IMR-90 (cell line): ENCODE measurements around the gene MNT. TPM values are rescaled to one million over a fixed set of nuclear protein-coding genes. Genes with fewer than 3 reads are reported as not detected.

ENCODE experiments used
- ATAC-seq: fragments of 200-7000 bp; cut with Tn5 transposase; 2 replicates; pipeline ENCODE4 v1.9.1; 2020; ENCODE audit warnings: low read depth, mild to moderate bottlenecking, moderate library complexity
- BruUV-seq: library from RNA; stranded (reverse); fragments of 400-500 nt; replicated peaks from 2 replicates; lab custom pipeline; 2021; lab: Mats Ljungman, UMichigan
- CTCF ChIA-PET: fragments of 300-600 bp; formaldehyde crosslinking; extraction: SDS; loops from one replicate; lab custom pipeline; 2021; ENCODE audit warnings: antibody characterized with exemption; lab: Yijun Ruan, JAX
- POLR2A ChIA-PET: fragments of 300-600 bp; sonication (Branson Sonifier 250); formaldehyde crosslinking; loops from one replicate; lab custom pipeline; 2022; ENCODE audit warnings: antibody characterized with exemption; ENCODE audit not compliant: unreplicated experiment; lab: Charles Lee
- DNase-seq: peaks from one replicate; pipeline ENCODE4 v3.0.0; 2013
- H2AFZ ChIP-seq: replicated peaks from 2 replicates; pipeline ENCODE3; 2013; ENCODE audit warnings: low read length, mild to moderate bottlenecking; ENCODE audit not compliant: poor library complexity
- H2AK5ac ChIP-seq: 2 replicates; pipeline ENCODE4 v1.6.1; 2013; ENCODE audit warnings: low read depth, low read length, inconsistent platforms
- H2AK9ac ChIP-seq: replicated peaks from 2 replicates; pipeline ENCODE3; 2013; ENCODE audit warnings: mild to moderate bottlenecking, low read depth, low read length, moderate library complexity; ENCODE audit not compliant: poor library complexity
- H2BK120ac ChIP-seq: 2 replicates; pipeline ENCODE4 v1.6.1; 2013; ENCODE audit warnings: low read depth, low read length, inconsistent platforms
- H2BK15ac ChIP-seq: 3 replicates; pipeline ENCODE4 v1.6.1; 2013; ENCODE audit warnings: low read depth, low read length, inconsistent platforms
- H2BK20ac ChIP-seq: 2 replicates; pipeline ENCODE4 v1.6.1; 2013; ENCODE audit warnings: low read depth, mild to moderate bottlenecking, inconsistent platforms, low read length, moderate library complexity
- H2BK5ac ChIP-seq: 2 replicates; pipeline ENCODE4 v1.6.1; 2013; ENCODE audit warnings: mild to moderate bottlenecking, low read depth, low read length, inconsistent platforms; ENCODE audit not compliant: poor library complexity, severe bottlenecking
- H3K14ac ChIP-seq: replicated peaks from 2 replicates; pipeline ENCODE4 v1.6.1; 2013; ENCODE audit warnings: low read depth, low read length, inconsistent platforms
- H3K18ac ChIP-seq: 2 replicates; pipeline ENCODE4 v1.6.1; 2013; ENCODE audit warnings: low read depth, low read length, control low read depth
- H3K23ac ChIP-seq: 2 replicates; pipeline ENCODE4 v1.6.1; 2013; ENCODE audit warnings: low read depth, low read length, inconsistent platforms
- H3K27ac ChIP-seq: 2 replicates; pipeline ENCODE4 v1.5.1; 2013; ENCODE audit warnings: mild to moderate bottlenecking, control low read depth, low read length; ENCODE audit not compliant: insufficient read depth
- H3K27me3 ChIP-seq: 2 replicates; pipeline ENCODE4 v1.6.1; 2013; ENCODE audit warnings: low read length; ENCODE audit not compliant: control insufficient read depth, insufficient read depth
- H3K36me3 ChIP-seq: 2 replicates; pipeline ENCODE4 v1.6.1; 2013; ENCODE audit warnings: low read length, mixed read lengths; ENCODE audit not compliant: control insufficient read depth, insufficient read depth
- H3K4ac ChIP-seq: 2 replicates; pipeline ENCODE4 v1.6.1; 2013; ENCODE audit warnings: low read depth, low read length, inconsistent platforms
- H3K4me1 ChIP-seq: 2 replicates; pipeline ENCODE4 v1.6.1; 2013; ENCODE audit warnings: low read length, mixed read lengths; ENCODE audit not compliant: control insufficient read depth, insufficient read depth
- H3K4me2 ChIP-seq: 2 replicates; pipeline ENCODE4 v1.6.1; 2013; ENCODE audit warnings: low read depth, mild to moderate bottlenecking, control low read depth, low read length, moderate library complexity
- H3K4me3 ChIP-seq: 2 replicates; pipeline ENCODE4 v1.5.1; 2013; ENCODE audit warnings: low read depth, mild to moderate bottlenecking, control low read depth, low read length, moderate library complexity; ENCODE audit not compliant: insufficient read depth
- H3K56ac ChIP-seq: 2 replicates; pipeline ENCODE4 v1.6.1; 2013; ENCODE audit warnings: low read length, inconsistent platforms; ENCODE audit not compliant: insufficient read depth; ENCODE audit errors: extremely low read depth
- H3K79me1 ChIP-seq, 2 experiments: 2 replicates each; pipeline ENCODE4 v1.6.1; 2013; ENCODE audit warnings: low read length in 2 of 2, inconsistent platforms in 1 of 2, low read depth in 1 of 2
- H3K9ac ChIP-seq: 2 replicates; pipeline ENCODE4 v1.6.1; 2013; ENCODE audit warnings: low read depth, low read length, control low read depth
- H3K9me1 ChIP-seq: 2 replicates; pipeline ENCODE4 v1.6.1; 2013; ENCODE audit warnings: low read length, inconsistent platforms; ENCODE audit not compliant: insufficient read depth
- H3K9me3 ChIP-seq: 2 replicates; pipeline ENCODE4 v1.6.1; 2013; ENCODE audit warnings: low read length; ENCODE audit not compliant: control insufficient read depth, insufficient read depth
- H4K20me1 ChIP-seq: 2 replicates; pipeline ENCODE4 v1.6.1; 2013; ENCODE audit warnings: low read length, inconsistent platforms; ENCODE audit not compliant: insufficient read depth
- H4K5ac ChIP-seq: 2 replicates; pipeline ENCODE4 v1.6.1; 2013; ENCODE audit warnings: mild to moderate bottlenecking, low read depth, low read length, control low read depth
- H4K8ac ChIP-seq, 2 experiments: 2 replicates each; pipeline ENCODE4 v1.6.1; 2013; ENCODE audit warnings: low read depth in 2 of 2, low read length in 2 of 2, control low read depth in 1 of 2, inconsistent platforms in 1 of 2
- H4K91ac ChIP-seq: 2 replicates; pipeline ENCODE4 v1.6.1; 2013; ENCODE audit warnings: low read depth, low read length, inconsistent platforms; ENCODE audit not compliant: insufficient read depth
- BHLHE40 ChIP-seq: fragments of 150-350 bp; IDR thresholded peaks from 2 replicates; pipeline ENCODE4 v1.6.1; 2016; ENCODE audit warnings: mild to moderate bottlenecking, low read depth, low read length
- CEBPB ChIP-seq: IDR thresholded peaks from 2 replicates; pipeline ENCODE4 v1.6.1; 2012; ENCODE audit warnings: low read depth, low read length, improper control_type of control experiment
- CHD1 ChIP-seq: IDR thresholded peaks from 2 replicates; pipeline ENCODE4 v1.6.1; 2012; ENCODE audit warnings: low read depth, low read length, improper control_type of control experiment
- FOS ChIP-seq: fragments of 150-350 bp; IDR thresholded peaks from 2 replicates; pipeline ENCODE4 v1.6.1; 2016; ENCODE audit warnings: low read depth, low read length
- MAFK ChIP-seq: IDR thresholded peaks from 2 replicates; pipeline ENCODE4 v1.6.1; 2012; ENCODE audit warnings: low read depth, low read length, improper control_type of control experiment
- MAZ ChIP-seq: IDR thresholded peaks from 2 replicates; pipeline ENCODE4 v1.6.1; 2012; ENCODE audit warnings: low read depth, mild to moderate bottlenecking, low read length, improper control_type of control experiment, moderate library complexity, borderline replicate concordance
- MXI1 ChIP-seq: IDR thresholded peaks from 2 replicates; pipeline ENCODE4 v1.6.1; 2012; ENCODE audit warnings: low read depth, mild to moderate bottlenecking, low read length, moderate library complexity, borderline replicate concordance
- NFE2L2 ChIP-seq: fragments of 150-350 bp; IDR thresholded peaks from 2 replicates; pipeline ENCODE4 v1.6.1; 2016; ENCODE audit warnings: low read depth, mild to moderate bottlenecking, low read length
- POLR2A ChIP-seq: IDR thresholded peaks from 2 replicates; pipeline ENCODE4 v1.6.1; 2012; ENCODE audit warnings: mild to moderate bottlenecking, low read depth, low read length
- RAD21 ChIP-seq: IDR thresholded peaks from 2 replicates; pipeline ENCODE4 v1.6.1; 2012; ENCODE audit warnings: low read length, improper control_type of control experiment
- RCOR1 ChIP-seq: IDR thresholded peaks from 2 replicates; pipeline ENCODE4 v1.6.1; 2012; ENCODE audit warnings: mild to moderate bottlenecking, low read length, improper control_type of control experiment; ENCODE audit not compliant: insufficient replicate concordance
- RFX5 ChIP-seq: IDR thresholded peaks from 2 replicates; pipeline ENCODE4 v1.8.0; 2012; ENCODE audit warnings: low read depth, mild to moderate bottlenecking, low read length, moderate library complexity
- SMC3 ChIP-seq: fragments of 150-350 bp; IDR thresholded peaks from 2 replicates; pipeline ENCODE4 v1.6.1; 2016; ENCODE audit warnings: low read depth, mild to moderate bottlenecking, antibody characterized with exemption, low read length, moderate library complexity
- USF2 ChIP-seq: fragments of 150-350 bp; IDR thresholded peaks from 2 replicates; pipeline ENCODE4 v1.6.1; 2017; ENCODE audit warnings: mild to moderate bottlenecking, antibody characterized with exemption, low read length, low read depth
- WGBS, 2 experiments: methylation state at CpG; one replicate each; pipeline versions ENCODE4 v1.1.5 to v1.1.7; 2013; ENCODE audit warnings: missing lambda C conversion rate in 2 of 2; ENCODE audit not compliant: insufficient read length in 1 of 2; ENCODE audit errors: extremely low coverage in 2 of 2; 5-methylcytosine and 5-hydroxymethylcytosine counted together
- dilution Hi-C: fragments of 300-500 bp; cut with HindIII; formaldehyde crosslinking; loops from one replicate; pipeline ENCODE4 v1.14.3; 2018; ENCODE audit warnings: low sequenced_read_pairs; ENCODE audit not compliant: unreplicated experiment
- in situ Hi-C: fragments of 300-500 bp; cut with MboI; formaldehyde crosslinking; loops from 3 replicates; pipeline ENCODE4 v1.14.3; 2019; ENCODE audit warnings: low sequenced_read_pairs, inconsistent platforms, mixed read lengths
- intact Hi-C: fragments of 100-400 bp; cut with micrococcal nuclease; formaldehyde crosslinking; loops from 2 replicates; pipeline ENCODE4 v1.10.0; 2022
- polyA plus RNA-seq, 3 experiments: library from polyadenylated mRNA; depleted of rRNA; stranded (reverse); fragments of >200 nt; gene quantifications; 2 replicates each; pipeline ENCODE4 v1.2.3, GENCODE V29; 2012; ENCODE audit warnings: low replicate concordance in 1 of 3
- total RNA-seq: library from RNA; depleted of rRNA; stranded (reverse); fragments of >200 nt; gene quantifications from 2 replicates; pipeline ENCODE4 v1.2.3, GENCODE V29; 2012
- TF ChIP-seq, protein P1 (sequence below): fragments of 150-350 bp; IDR thresholded peaks from 2 replicates; pipeline ENCODE4 v1.6.1; 2016; ENCODE audit warnings: low read depth, mild to moderate bottlenecking, low read length, moderate library complexity, borderline replicate concordance

The MNT gene
- total and polyA plus RNA-seq, 2 of the 4 experiments (the other 2 are of a cell fraction) = 1.4 to 8.3 TPM

DNA sequence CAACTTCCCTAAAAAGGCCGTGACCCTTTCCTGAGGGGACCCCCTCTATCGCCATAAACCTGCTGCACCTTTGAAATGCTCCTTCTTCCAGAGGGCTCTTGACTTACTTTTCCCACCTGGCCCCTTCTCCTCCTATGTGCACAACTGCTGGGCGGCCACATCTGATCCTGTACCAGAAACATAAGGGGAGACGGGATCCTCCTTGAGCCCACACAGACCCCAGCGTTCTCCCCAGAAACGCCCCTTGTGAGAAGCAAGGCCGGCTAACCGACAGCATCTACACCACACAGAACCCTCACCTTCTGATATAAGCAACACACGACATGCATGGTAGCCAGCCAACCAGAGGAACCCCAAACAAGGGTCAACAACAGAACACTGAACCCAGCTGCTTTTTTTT is 14.2 kb upstream of the MNT start (continued):
- no peak for TF ChIP-seq NFE2L2
- no peak for TF ChIP-seq SMC3
- no peak for TF ChIP-seq MXI1

- H2AK5ac ChIP-seq = peak overlapping the region; percentile 34; the same call in 1 of the 2 replicates
- H4K5ac ChIP-seq = no peak overlapping the region
- H2BK120ac ChIP-seq = no peak overlapping the region
- H2AFZ ChIP-seq = no peak overlapping the region
- no peak overlapping the region for H4K8ac ChIP-seq
- H2BK20ac ChIP-seq = no peak overlapping the region
- H3K36me3 ChIP-seq = peaks cover 9% of the 10 kb centered on the region
- no peak overlapping the region for H3K4ac ChIP-seq
- H3K79me1 ChIP-seq = peaks cover 4 to 28% of the 10 kb centered on the region in 2 experiments; a peak in 3 of 4 replicates
- H2AK9ac ChIP-seq = no peak overlapping the region
- CTCF ChIA-PET = interaction anchor here (2.0 to 4.9 kb wide), 3 partner anchors 9 to 32 kb away, joined by 8 to 64 read pairs (median 10); no protein-coding TSS in a partner anchor
- 96% methylated on average over 17 of the region's 22 CpGs; no CpG with 5 or more reads in 1 of the 2 experiments for WGBS, 2 experiments
- ATAC-seq (no peak), DNase-seq (no peak)
- no peak overlapping the region for H2BK5ac ChIP-seq
- H3K27ac ChIP-seq = no peak overlapping the region
- no peaks in the 10 kb centered on the region for H3K9me3 ChIP-seq
- H3K9me1 ChIP-seq = no peaks in the 10 kb centered on the region; the same call in 1 of the 2 replicates
- dilution Hi-C loops = no loop called here
- in situ Hi-C loops = loop anchor here (5.0 kb wide), 1 partner anchor 37 kb away; no protein-coding TSS in a partner anchor
- no TSS peak for BruUV-seq
- H2BK15ac ChIP-seq = no peak overlapping the region
- H3K4me1 ChIP-seq = peaks cover 15% of the 10 kb centered on the region
- intact Hi-C loops = no loop called here
- no peak overlapping the region for H3K23ac ChIP-seq
- H3K9ac ChIP-seq = no peak overlapping the region
- POLR2A ChIA-PET = no interaction called here
- H3K4me2 ChIP-seq = no peak overlapping the region
- H3K56ac ChIP-seq = no peak overlapping the region
- H4K91ac ChIP-seq = no peak overlapping the region
- no peak overlapping the region for H3K18ac ChIP-seq
- no peak overlapping the region for H3K4me3 ChIP-seq
- H3K27me3 ChIP-seq = no peaks in the 10 kb centered on the region
- no peak overlapping the region for H3K14ac ChIP-seq
- no peaks in the 10 kb centered on the region for H4K20me1 ChIP-seq
- TF ChIP-seq BHLHE40 = no peak
- TF ChIP-seq SMC3 = no peak
- TF ChIP-seq FOS = no peak
- TF ChIP-seq NFE2L2 = no peak
- no peak for TF ChIP-seq RCOR1
- TF ChIP-seq CEBPB = no peak
- TF ChIP-seq USF2 = no peak
- no peak for TF ChIP-seq RFX5
- TF ChIP-seq RAD21 = no peak
- no peak for TF ChIP-seq MAZ
- TF ChIP-seq MXI1 = no peak
- TF ChIP-seq POLR2A = no peak
- TF ChIP-seq MAFK = no peak
- TF ChIP-seq CHD1 = no peak
- TF ChIP-seq, protein P1, sequence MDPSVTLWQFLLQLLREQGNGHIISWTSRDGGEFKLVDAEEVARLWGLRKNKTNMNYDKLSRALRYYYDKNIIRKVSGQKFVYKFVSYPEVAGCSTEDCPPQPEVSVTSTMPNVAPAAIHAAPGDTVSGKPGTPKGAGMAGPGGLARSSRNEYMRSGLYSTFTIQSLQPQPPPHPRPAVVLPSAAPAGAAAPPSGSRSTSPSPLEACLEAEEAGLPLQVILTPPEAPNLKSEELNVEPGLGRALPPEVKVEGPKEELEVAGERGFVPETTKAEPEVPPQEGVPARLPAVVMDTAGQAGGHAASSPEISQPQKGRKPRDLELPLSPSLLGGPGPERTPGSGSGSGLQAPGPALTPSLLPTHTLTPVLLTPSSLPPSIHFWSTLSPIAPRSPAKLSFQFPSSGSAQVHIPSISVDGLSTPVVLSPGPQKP = no peak
Measured at GRCh38 chr17:2414446-2415064, 13.7 kb upstream of the MNT start.
